GM12892 (cell line): ENCODE results near the gene ST7.
"Not testable (repeated sequence)": the region's sequence is repeated elsewhere in the genome, so short reads cannot be mapped to it uniquely, and the experiment has no call there.

Experiments used
- DNase-seq: peaks from one replicate; pipeline ENCODE4 v3.0.0; 2011; ENCODE audit not compliant: insufficient read length
- FAIRE-seq: peaks from 2 replicates; lab custom pipeline; 2011; peaks lifted over from hg19 to GRCh38; lab: Jason Lieb, UNC
- POLR2A ChIP-seq: IDR thresholded peaks from 2 replicates; pipeline ENCODE4 v1.6.1; 2011; ENCODE audit warnings: low read depth, low read length, control low read depth
- POLR2AphosphoS5 ChIP-seq: IDR thresholded peaks from 2 replicates; pipeline ENCODE4 v1.6.1; 2011; ENCODE audit warnings: low read depth, low read length, control low read depth
- TAF1 ChIP-seq: IDR thresholded peaks from 2 replicates; pipeline ENCODE4 v1.6.1; 2011; ENCODE audit warnings: low read depth, mild to moderate bottlenecking, control low read depth, low read length, borderline replicate concordance

Gene ST7

GRCh38 chr7:116929914-116930913 lies 23.1 kb upstream of the ST7 start:
- TF ChIP-seq POLR2AphosphoS5, result no peak
- TF ChIP-seq POLR2A, result no peak
- no peak for TF ChIP-seq TAF1
- FAIRE-seq (peak; percentile 90), DNase-seq (peak; percentile 40)

DNA sequence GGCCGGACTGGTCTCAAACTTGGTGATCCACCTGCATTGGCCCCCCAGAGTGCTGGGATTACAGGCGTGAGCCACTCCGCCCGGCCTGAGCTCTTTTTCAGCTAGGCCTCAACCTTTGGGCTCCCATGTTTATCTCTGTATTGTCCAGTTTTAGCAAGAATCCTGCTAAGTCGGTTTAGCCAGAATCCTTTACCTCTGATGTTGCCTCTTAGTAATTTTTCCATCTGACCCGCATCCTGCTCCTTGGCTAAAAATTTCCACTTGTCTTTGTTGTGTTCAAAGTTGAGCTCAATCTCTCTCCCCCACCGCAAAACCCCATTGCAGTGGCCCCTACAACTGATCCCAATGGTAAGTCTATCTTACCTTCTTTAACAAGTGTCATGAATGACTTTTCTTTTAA lies 20.7 kb upstream of the ST7 start:
- TF ChIP-seq TAF1 (no peak), POLR2A (no peak), POLR2AphosphoS5 (no peak)
- FAIRE-seq, result no peak
- DNase-seq, result no peak

GRCh38 chr7:116933465-116933864 lies 19.8 kb upstream of the ST7 start:
- FAIRE-seq (no peak), DNase-seq (no peak)
- TF ChIP-seq TAF1, result no peak
- TF ChIP-seq POLR2AphosphoS5, result no peak
- TF ChIP-seq POLR2A, result no peak

GRCh38 chr7:116934580-116934979 lies 18.7 kb upstream of the ST7 start:
- DNase-seq (no peak), FAIRE-seq (no peak)
- TF ChIP-seq TAF1 (no peak), POLR2AphosphoS5 (no peak), POLR2A (no peak)

DNA sequence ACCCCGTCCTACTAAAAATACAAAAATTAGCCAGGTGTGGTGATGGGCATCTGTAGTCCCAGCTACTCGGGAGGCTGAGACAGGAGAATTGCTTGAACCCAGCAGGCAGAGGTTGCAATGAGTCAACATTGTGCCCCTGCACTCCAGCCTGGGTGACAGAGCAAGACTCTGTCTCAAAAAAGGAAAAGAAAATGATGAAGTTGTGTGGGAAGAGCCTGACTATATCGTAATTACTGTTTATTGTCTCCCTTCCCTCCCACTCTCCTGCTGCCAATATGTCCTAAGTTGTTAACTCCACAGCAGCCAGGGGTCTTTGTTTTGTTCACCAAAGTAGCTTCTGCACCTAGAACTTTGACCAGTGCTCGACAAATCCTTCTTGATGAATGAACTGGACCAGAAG lies 16.5 kb upstream of the ST7 start:
- not testable (repeated sequence) for DNase-seq, FAIRE-seq

DNA sequence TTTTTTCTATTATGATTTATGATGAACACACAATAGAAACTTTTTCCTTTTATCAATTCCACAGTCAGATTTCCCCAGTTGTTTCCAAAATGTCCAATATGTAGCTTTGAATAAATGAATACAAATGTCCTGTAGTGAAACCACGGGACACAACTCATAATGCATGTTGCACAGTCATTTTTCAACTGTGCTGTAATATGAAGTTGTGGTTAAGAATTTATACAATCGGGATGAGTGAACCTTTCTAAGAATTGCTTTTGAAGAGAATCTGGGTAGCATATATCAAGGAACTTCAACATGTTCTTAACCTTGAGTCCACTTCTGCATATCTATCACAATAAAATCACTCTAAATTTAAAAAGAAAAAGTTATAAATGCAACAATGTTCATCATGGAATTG lies 14.6 kb upstream of the ST7 start:
- no peak for FAIRE-seq
- TF ChIP-seq POLR2AphosphoS5 (no peak), TAF1 (no peak), POLR2A (no peak)
- DNase-seq, result no peak

- DNase-seq (no peak), FAIRE-seq (no peak)
- TF ChIP-seq POLR2AphosphoS5 (no peak), POLR2A (no peak), TAF1 (no peak)
These were observed 12.5 kb upstream of the ST7 start for GRCh38 chr7:116940689-116941370.

DNA sequence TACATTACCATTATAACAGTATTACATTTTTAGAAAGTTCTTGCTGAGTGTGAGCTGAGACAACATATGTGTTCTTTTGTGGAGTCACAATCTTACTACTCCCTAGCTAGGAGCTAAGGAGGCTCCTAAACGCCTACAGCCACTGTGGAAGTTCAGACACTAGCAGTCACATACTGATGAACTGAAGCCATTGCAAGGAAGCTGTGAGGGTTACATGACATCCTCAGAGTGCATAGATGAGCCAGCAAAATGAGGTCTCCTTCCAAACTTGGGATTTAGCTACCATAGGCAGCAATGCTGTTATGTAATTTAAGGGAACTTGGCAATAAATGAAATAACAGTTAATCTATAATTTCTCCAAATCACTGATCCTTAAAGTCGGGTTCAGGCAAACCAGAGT lies 10.8 kb upstream of the ST7 start:
- FAIRE-seq (peak; percentile 71), DNase-seq (no peak)
- TF ChIP-seq POLR2A, result no peak
- no peak for TF ChIP-seq POLR2AphosphoS5
- no peak for TF ChIP-seq TAF1

DNA sequence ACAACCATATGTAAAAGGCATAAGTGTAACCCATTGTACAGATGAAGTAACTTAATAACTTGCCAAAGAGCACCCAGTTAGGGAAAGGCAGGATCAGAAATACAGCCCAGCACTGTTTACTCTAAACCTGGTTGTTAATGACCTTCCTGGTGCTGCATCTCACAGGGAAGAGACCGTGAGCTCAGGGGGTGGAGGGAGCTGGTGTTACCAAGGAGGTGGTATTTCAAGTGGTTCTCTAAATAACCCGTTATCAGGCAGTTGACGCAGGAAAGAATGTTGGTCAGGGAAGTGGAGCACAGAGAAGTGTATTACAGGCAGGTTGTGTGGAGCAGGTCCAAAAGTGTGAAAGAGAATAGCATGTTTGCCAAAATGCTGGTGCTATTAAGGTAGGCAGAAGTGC lies 4.4 kb upstream of the ST7 start:
- no peak for TF ChIP-seq POLR2AphosphoS5
- no peak for TF ChIP-seq TAF1
- TF ChIP-seq POLR2A, result no peak
- DNase-seq (no peak), FAIRE-seq (no peak)

DNA sequence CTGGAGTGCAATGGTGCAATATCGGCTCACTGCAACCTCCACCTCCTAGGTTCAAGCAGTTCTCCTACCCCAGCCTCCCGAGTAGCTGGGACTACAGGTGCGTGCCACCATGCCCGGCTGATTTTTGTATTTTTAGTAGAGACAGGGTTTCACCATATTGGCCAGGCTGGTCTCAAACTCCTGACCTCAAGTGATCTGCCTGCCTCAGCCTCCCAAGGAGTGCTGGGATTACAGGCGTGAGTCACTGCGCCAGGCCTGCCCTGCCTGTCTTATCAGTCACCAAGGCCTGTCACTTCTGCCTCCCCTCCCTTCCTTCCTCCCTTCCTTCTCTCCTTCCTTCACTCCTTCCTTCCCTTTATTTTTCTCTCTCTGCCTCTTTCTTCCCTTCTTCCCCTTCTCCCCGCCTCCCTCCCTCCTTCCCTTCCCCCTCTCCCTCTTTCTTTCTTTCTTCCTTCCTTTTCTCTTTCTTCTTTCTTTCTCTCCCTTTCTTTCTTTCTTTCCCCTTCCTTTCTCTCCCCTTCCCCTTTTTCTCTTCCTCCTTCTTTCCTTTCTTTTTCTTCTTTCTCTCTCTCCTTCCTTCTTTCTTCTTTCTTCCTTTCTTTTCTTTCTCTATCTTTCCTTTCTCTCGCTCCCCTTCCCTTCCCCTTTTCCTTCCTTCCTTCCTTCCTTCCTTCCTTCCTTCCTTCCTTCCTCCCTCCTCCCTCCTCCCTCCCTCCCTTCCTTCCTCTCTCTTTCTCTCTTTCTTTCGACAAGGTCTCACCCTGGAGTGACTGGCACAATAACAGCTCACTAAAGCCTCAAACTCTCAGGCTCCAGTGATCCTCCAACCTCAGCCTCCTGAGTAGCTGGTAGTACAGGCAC lies 3.1 kb upstream of the ST7 start:
- TF ChIP-seq POLR2AphosphoS5 (no peak), POLR2A (no peak)
- DNase-seq, result no peak
- FAIRE-seq, result no peak

GRCh38 chr7:116950889-116951351 lies 2.4 kb upstream of the ST7 start:
- no peak for FAIRE-seq
- DNase-seq, result no peak
- no peak for TF ChIP-seq POLR2A
- no peak for TF ChIP-seq TAF1
- TF ChIP-seq POLR2AphosphoS5, result no peak
